ENCODE results near the gene ADAM15.

- TF ChIP-seq, protein P1, sequence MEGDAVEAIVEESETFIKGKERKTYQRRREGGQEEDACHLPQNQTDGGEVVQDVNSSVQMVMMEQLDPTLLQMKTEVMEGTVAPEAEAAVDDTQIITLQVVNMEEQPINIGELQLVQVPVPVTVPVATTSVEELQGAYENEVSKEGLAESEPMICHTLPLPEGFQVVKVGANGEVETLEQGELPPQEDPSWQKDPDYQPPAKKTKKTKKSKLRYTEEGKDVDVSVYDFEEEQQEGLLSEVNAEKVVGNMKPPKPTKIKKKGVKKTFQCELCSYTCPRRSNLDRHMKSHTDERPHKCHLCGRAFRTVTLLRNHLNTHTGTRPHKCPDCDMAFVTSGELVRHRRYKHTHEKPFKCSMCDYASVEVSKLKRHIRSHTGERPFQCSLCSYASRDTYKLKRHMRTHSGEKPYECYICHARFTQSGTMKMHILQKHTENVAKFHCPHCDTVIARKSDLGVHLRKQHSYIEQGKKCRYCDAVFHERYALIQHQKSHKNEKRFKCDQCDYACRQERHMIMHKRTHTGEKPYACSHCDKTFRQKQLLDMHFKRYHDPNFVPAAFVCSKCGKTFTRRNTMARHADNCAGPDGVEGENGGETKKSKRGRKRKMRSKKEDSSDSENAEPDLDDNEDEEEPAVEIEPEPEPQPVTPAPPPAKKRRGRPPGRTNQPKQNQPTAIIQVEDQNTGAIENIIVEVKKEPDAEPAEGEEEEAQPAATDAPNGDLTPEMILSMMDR (IDR thresholded peaks at IDR 0.05), result no peak
- TF ChIP-seq POLR2A (IDR thresholded peaks at IDR 0.05), result no peak
These were observed 25.3 kb downstream of the ADAM15 start for GRCh38 chr1:155076371-155076770.
